Stomach (tissue), 4 donors: ENCODE results near the gene SETDB1.

Experiments
- POLR2A ChIP-seq, 4 donors: fragments of 450-650 bp; IDR thresholded peaks; one replicate each; pipeline ENCODE4 v1.6.1; 2016; ENCODE audit warnings: antibody characterized with exemption in 4 of 4, control low read depth in 2 of 4, mild to moderate bottlenecking in 1 of 4, moderate library complexity in 1 of 4
- POLR2AphosphoS5 ChIP-seq, 3 donors: sonication (generic); formaldehyde crosslinking; IDR thresholded peaks; one replicate each; pipeline ENCODE4 v1.6.1; 2016; ENCODE audit warnings: antibody characterized with exemption in 3 of 3
- TF ChIP-seq, protein P1 (sequence below), 7 experiments: fragments of 450-650 bp in 4 of 7; fragments of 200-600 bp in 3 of 7; sonication (generic) in 3 of 7; IDR thresholded peaks; one replicate each; pipeline ENCODE4 v1.5.1; 2016 to 2019; ENCODE audit warnings: antibody characterized with exemption in 7 of 7, control low read depth in 2 of 7, mild to moderate bottlenecking in 1 of 7

DNA sequence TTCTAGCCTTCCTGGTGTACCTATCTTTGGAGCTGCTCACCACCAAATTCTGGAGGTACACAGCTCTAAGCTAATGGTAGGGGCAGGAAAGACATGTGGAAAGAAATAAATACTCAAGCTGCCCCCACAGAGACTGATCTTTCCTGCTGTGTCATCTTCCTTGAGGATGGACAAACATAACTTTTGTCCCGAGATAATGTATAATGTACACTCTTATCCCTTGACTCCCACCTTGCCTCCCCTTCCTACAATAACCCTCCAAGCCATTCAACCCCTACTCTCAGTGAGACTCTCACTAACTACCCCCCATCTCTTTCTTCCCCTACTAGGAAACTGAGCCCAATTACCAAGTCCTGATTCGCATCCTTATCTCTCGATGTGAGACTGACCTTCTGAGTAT, 68.1 kb downstream of the SETDB1 start:
- TF ChIP-seq, protein P1, sequence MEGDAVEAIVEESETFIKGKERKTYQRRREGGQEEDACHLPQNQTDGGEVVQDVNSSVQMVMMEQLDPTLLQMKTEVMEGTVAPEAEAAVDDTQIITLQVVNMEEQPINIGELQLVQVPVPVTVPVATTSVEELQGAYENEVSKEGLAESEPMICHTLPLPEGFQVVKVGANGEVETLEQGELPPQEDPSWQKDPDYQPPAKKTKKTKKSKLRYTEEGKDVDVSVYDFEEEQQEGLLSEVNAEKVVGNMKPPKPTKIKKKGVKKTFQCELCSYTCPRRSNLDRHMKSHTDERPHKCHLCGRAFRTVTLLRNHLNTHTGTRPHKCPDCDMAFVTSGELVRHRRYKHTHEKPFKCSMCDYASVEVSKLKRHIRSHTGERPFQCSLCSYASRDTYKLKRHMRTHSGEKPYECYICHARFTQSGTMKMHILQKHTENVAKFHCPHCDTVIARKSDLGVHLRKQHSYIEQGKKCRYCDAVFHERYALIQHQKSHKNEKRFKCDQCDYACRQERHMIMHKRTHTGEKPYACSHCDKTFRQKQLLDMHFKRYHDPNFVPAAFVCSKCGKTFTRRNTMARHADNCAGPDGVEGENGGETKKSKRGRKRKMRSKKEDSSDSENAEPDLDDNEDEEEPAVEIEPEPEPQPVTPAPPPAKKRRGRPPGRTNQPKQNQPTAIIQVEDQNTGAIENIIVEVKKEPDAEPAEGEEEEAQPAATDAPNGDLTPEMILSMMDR (IDR thresholded peaks at IDR 0.05), result no peak
- TF ChIP-seq POLR2AphosphoS5 (IDR thresholded peaks at IDR 0.05), result no peak
- TF ChIP-seq POLR2A (IDR thresholded peaks at IDR 0.05), result no peak
